DMS79 (cell line): ENCODE results near the gene EPB42.

Experiments
- DNase-seq: peaks from one replicate; lab custom pipeline; 2025; lab: John Stamatoyannopoulos, UW

EPB42 gene

GRCh38 chr15:43220991-43221403 is at the start of gene EPB42:
EPB42 (minus strand) TSS chr15:43221018; CDS start chr15:43220825, 193 bp downstream.
- no peak for DNase-seq

GRCh38 chr15:43270113-43270665 is 49.4 kb upstream of the EPB42 start:
- no peak for DNase-seq

GRCh38 chr15:43268111-43269105 is 47.6 kb upstream of the EPB42 start:
- DNase-seq = no peak

- DNase-seq = no peak
Observed at GRCh38 chr15:43267439-43267838, 46.6 kb upstream of the EPB42 start.

GRCh38 chr15:43266834-43267233 is 46.0 kb upstream of the EPB42 start, which contains the start of gene TGM5:
TGM5 (minus strand) TSS chr15:43266928; CDS start chr15:43266849, 79 bp downstream.
- DNase-seq = no peak

GRCh38 chr15:43266386-43266785 is 45.6 kb upstream of the EPB42 start:
- no peak for DNase-seq

- DNase-seq = no peak
Observed at GRCh38 chr15:43260011-43260615, 39.3 kb upstream of the EPB42 start.

GRCh38 chr15:43258781-43259180 is 38.0 kb upstream of the EPB42 start:
- no peak for DNase-seq

GRCh38 chr15:43256341-43256740 is 35.5 kb upstream of the EPB42 start:
- DNase-seq = no peak

- DNase-seq = no peak
Observed at GRCh38 chr15:43255376-43255775, 34.6 kb upstream of the EPB42 start.

- no peak for DNase-seq
Observed at GRCh38 chr15:43253431-43254403, 32.9 kb upstream of the EPB42 start.

GRCh38 chr15:43251871-43252250 is 31.0 kb upstream of the EPB42 start:
- DNase-seq = no peak

- no peak for DNase-seq
Observed at GRCh38 chr15:43251185-43251870, 30.5 kb upstream of the EPB42 start.

- no peak for DNase-seq
Observed at GRCh38 chr15:43250785-43251184, 30.0 kb upstream of the EPB42 start.

GRCh38 chr15:43249699-43250203 is 28.9 kb upstream of the EPB42 start:
- DNase-seq = no peak

GRCh38 chr15:43249236-43249635 is 28.4 kb upstream of the EPB42 start:
- DNase-seq = no peak

- no peak for DNase-seq
Observed at GRCh38 chr15:43246261-43246774, 25.5 kb upstream of the EPB42 start.

GRCh38 chr15:43244092-43244491 is 23.3 kb upstream of the EPB42 start:
- DNase-seq = no peak

GRCh38 chr15:43243020-43243645 is 22.3 kb upstream of the EPB42 start:
- no peak for DNase-seq

GRCh38 chr15:43242616-43243015 is 21.8 kb upstream of the EPB42 start:
- no peak for DNase-seq
